Vein endothelial cell (primary cell): ENCODE measurements around the gene ERF. TPM values are rescaled to one million over a fixed set of nuclear protein-coding genes. Genes with fewer than 3 reads are reported as not detected.

ENCODE experiments used
- total RNA-seq: library from RNA; depleted of rRNA; stranded (reverse); fragments of >200 nt; gene quantifications from 2 replicates; pipeline ENCODE4 v1.2.3, GENCODE V29; 2012

Gene ERF
- 56.6 and 90.2 TPM in 2 replicates for total RNA-seq

GRCh38 chr19:42254850-42255765 lies at the start of gene ERF:
ERF (minus strand) TSS chr19:42255128; CDS start chr19:42254999, 129 bp downstream.

GRCh38 chr19:42301646-42302203 lies 46.8 kb upstream of the ERF start, which contains the start of gene PRR19:
PRR19 (plus strand) TSS chr19:42302132; CDS start chr19:42309585, 7,453 bp downstream.

GRCh38 chr19:42268704-42269477 lies 14.0 kb upstream of the ERF start, which contains the start of gene CIC:
CIC (plus strand) TSS chr19:42269252; CDS start chr19:42271784, 2,532 bp downstream.

GRCh38 chr19:42242512-42243409 lies 12.2 kb downstream of the ERF start, which contains the start of gene GSK3A:
GSK3A (minus strand) TSS chr19:42242602; CDS start chr19:42242465, 137 bp downstream.

GRCh38 chr19:42219812-42220750 lies 34.8 kb downstream of the ERF start, which contains the start of gene ZNF526:
ZNF526 (plus strand) TSS chr19:42220312; CDS start chr19:42224404, 4,092 bp downstream.

GRCh38 chr19:42217520-42218437 lies 37.1 kb downstream of the ERF start, which contains the start of gene DEDD2:
DEDD2 (minus strand) TSS chr19:42217677; CDS start chr19:42217007, 670 bp downstream.

Other genes starting within 250 kb of the ERF start
- gene GRIK5, start 184.9 kb downstream of the ERF start, total RNA-seq = under 0.01 TPM in 1 of 2 replicates, not detected in the other
- gene ZNF574, start 179.0 kb downstream of the ERF start, total RNA-seq = 23.2 and 26.8 TPM in 2 replicates
- gene POU2F2, start 122.7 kb downstream of the ERF start, total RNA-seq = 1.3 and 1.5 TPM in 2 replicates
- 18.9 and 24.6 TPM in 2 replicates for gene DEDD2, start 37.5 kb downstream of the ERF start, total RNA-seq
- gene ZNF526, start 34.8 kb downstream of the ERF start, total RNA-seq = 15.7 and 16.7 TPM in 2 replicates
- gene GSK3A, start 12.5 kb downstream of the ERF start, total RNA-seq = 30.1 and 34.4 TPM in 2 replicates
- gene CIC, start 14.1 kb upstream of the ERF start, total RNA-seq = 37.2 and 42.5 TPM in 2 replicates
- gene PRR19, start 47.0 kb upstream of the ERF start, total RNA-seq = 0.67 and 0.98 TPM in 2 replicates
- 41.3 and 51.6 TPM in 2 replicates for gene PAFAH1B3, start 47.5 kb upstream of the ERF start, total RNA-seq
- gene TMEM145, start 58.2 kb upstream of the ERF start, total RNA-seq = not detected in 2 replicates
- gene MEGF8, start 70.5 kb upstream of the ERF start, total RNA-seq = 33.1 and 49.0 TPM in 2 replicates
- 0.65 TPM in 1 of 2 replicates, not detected in the other for gene CNFN, start 135.2 kb upstream of the ERF start, total RNA-seq
- 4.5 and 5.6 TPM in 2 replicates for gene LIPE, start 172.3 kb upstream of the ERF start, total RNA-seq
- gene CXCL17, start 187.8 kb upstream of the ERF start, total RNA-seq = not detected in 2 replicates